Loucy (cell line): Measurements from ENCODE around the gene ZDHHC8.

Experiments used
- EZH2phosphoT487 ChIP-seq: fragments of 200-600 bp; IDR thresholded peaks from 2 replicates; pipeline ENCODE4 v1.6.1; 2018; ENCODE audit warnings: antibody characterized with exemption, mild to moderate bottlenecking, moderate library complexity, borderline replicate concordance
- TF ChIP-seq, protein P1 (sequence below): fragments of 200-600 bp; sonication (generic); conservative IDR thresholded peaks from 2 replicates; pipeline ENCODE4 v1.5.1; 2014; ENCODE audit warnings: mild to moderate bottlenecking, antibody characterized with exemption, low read length

GRCh38 chr22:20093418-20094196 is 38.0 kb upstream of the ZDHHC8 start:
- TF ChIP-seq, protein P1, sequence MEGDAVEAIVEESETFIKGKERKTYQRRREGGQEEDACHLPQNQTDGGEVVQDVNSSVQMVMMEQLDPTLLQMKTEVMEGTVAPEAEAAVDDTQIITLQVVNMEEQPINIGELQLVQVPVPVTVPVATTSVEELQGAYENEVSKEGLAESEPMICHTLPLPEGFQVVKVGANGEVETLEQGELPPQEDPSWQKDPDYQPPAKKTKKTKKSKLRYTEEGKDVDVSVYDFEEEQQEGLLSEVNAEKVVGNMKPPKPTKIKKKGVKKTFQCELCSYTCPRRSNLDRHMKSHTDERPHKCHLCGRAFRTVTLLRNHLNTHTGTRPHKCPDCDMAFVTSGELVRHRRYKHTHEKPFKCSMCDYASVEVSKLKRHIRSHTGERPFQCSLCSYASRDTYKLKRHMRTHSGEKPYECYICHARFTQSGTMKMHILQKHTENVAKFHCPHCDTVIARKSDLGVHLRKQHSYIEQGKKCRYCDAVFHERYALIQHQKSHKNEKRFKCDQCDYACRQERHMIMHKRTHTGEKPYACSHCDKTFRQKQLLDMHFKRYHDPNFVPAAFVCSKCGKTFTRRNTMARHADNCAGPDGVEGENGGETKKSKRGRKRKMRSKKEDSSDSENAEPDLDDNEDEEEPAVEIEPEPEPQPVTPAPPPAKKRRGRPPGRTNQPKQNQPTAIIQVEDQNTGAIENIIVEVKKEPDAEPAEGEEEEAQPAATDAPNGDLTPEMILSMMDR, result no peak
- TF ChIP-seq EZH2phosphoT487, result no peak
